Measurements from ENCODE around the gene CCDC33.

Gene CCDC33

DNA sequence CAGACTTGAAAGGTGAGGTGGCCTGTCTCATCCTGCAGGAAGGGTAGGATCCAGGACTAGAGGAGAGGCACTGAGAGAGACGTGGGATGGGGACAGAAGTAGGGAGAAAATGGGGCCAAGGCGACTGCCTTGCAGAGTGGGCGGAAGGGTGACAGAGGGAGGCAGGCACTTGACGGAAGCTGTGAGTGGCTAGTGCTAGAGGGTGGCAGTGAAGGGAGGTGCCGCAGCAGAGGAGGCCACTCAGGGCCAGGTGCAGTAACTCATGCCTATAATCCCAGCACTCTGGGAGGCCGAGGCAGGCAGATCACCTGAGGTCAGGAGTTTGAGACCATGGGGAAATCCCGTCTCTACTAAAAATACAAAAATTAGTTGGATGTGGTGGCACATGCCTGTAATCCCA, 7.3 kb downstream of the CCDC33 start:
- Histone ChIP-seq H3K9ac (ENCODE audit: low read depth in 1 of 2, low read length in 2 of 2) (no peak overlapping the region), H3K9me3 (ENCODE audit: control insufficient read depth in 2 of 2, low read length in 2 of 2) (no peaks in the 10 kb centered on the region), H3K36me3 (ENCODE audit: control insufficient read depth in 2 of 2, insufficient read depth in 2 of 2, low read length in 2 of 2) (no peaks in the 10 kb centered on the region), H3K27ac (ENCODE audit: low read depth in 2 of 2, low read length in 2 of 2) (no peak overlapping the region), H3K4me3 (ENCODE audit: low read length in 2 of 2) (no peak overlapping the region), H3K4me1 (ENCODE audit: control insufficient read depth in 2 of 2, insufficient read depth in 2 of 2, low read length in 2 of 2) (peaks cover 0 to 6% of the 10 kb centered on the region in 2 donors), H3K27me3 (ENCODE audit: control insufficient read depth in 2 of 2, insufficient read depth in 2 of 2, low read length in 2 of 2) (no peaks in the 10 kb centered on the region)

DNA sequence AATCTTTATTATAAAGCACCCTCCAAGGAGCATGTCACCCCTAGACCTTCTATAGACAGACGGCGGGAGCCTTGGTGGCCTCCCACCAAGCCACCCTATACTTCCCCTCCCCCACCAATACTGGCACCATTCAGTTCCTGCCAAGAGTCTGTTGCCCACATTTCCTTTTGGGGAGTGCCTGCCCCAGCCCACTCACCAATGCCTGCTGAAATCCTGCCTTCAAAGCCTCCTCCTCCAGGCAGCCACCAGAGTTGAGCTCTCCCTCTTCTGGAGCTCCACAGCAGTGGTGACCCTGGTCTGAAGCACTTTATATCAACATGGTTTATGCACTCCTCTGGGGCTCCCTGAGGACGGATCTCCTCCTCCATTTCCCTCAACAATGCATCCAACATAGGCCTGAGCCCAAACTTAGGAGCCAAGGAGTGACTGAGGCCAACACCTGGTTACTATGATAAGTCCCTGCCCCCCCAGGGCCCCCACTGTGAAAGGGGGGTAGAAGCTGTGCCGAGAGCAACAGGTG, 8.8 kb downstream of the CCDC33 start:
- H3K4me1 ChIP-seq (ENCODE audit: control insufficient read depth in 2 of 2, insufficient read depth in 2 of 2, low read length in 2 of 2), result peaks cover 0 to 6% of the 10 kb centered on the region in 2 donors
- no peaks in the 10 kb centered on the region for H3K27me3 ChIP-seq (ENCODE audit: control insufficient read depth in 2 of 2, insufficient read depth in 2 of 2, low read length in 2 of 2)
- H3K9me3 ChIP-seq (ENCODE audit: control insufficient read depth in 2 of 2, low read length in 2 of 2), result no peaks in the 10 kb centered on the region
- H3K9ac ChIP-seq (ENCODE audit: low read depth in 1 of 2, low read length in 2 of 2), result no peak overlapping the region
- no peak overlapping the region for H3K4me3 ChIP-seq (ENCODE audit: low read length in 2 of 2)
- no peaks in the 10 kb centered on the region for H3K36me3 ChIP-seq (ENCODE audit: control insufficient read depth in 2 of 2, insufficient read depth in 2 of 2, low read length in 2 of 2)
- no peak overlapping the region for H3K27ac ChIP-seq (ENCODE audit: low read depth in 2 of 2, low read length in 2 of 2)

- Histone ChIP-seq H3K9ac (ENCODE audit: low read depth in 1 of 2, low read length in 2 of 2) (no peak overlapping the region), H3K4me3 (ENCODE audit: low read length in 2 of 2) (no peak overlapping the region), H3K9me3 (ENCODE audit: control insufficient read depth in 2 of 2, low read length in 2 of 2) (no peaks in the 10 kb centered on the region), H3K4me1 (ENCODE audit: control insufficient read depth in 2 of 2, insufficient read depth in 2 of 2, low read length in 2 of 2) (peaks cover 0 to 2% of the 10 kb centered on the region in 2 donors), H3K27ac (ENCODE audit: low read depth in 2 of 2, low read length in 2 of 2) (no peak overlapping the region), H3K36me3 (ENCODE audit: control insufficient read depth in 2 of 2, insufficient read depth in 2 of 2, low read length in 2 of 2) (no peaks in the 10 kb centered on the region), H3K27me3 (ENCODE audit: control insufficient read depth in 2 of 2, insufficient read depth in 2 of 2, low read length in 2 of 2) (no peaks in the 10 kb centered on the region)
Measured at GRCh38 chr15:74245342-74245931, 9.3 kb downstream of the CCDC33 start.

- Histone ChIP-seq H3K36me3 (ENCODE audit: control insufficient read depth in 2 of 2, insufficient read depth in 2 of 2, low read length in 2 of 2) (no peaks in the 10 kb centered on the region), H3K9me3 (ENCODE audit: control insufficient read depth in 2 of 2, low read length in 2 of 2) (no peaks in the 10 kb centered on the region), H3K27me3 (ENCODE audit: control insufficient read depth in 2 of 2, insufficient read depth in 2 of 2, low read length in 2 of 2) (no peaks in the 10 kb centered on the region), H3K4me1 (ENCODE audit: control insufficient read depth in 2 of 2, insufficient read depth in 2 of 2, low read length in 2 of 2) (no peaks in the 10 kb centered on the region), H3K9ac (ENCODE audit: low read depth in 1 of 2, low read length in 2 of 2) (no peak overlapping the region), H3K4me3 (ENCODE audit: low read length in 2 of 2) (no peak overlapping the region), H3K27ac (ENCODE audit: low read depth in 2 of 2, low read length in 2 of 2) (no peak overlapping the region)
Measured at GRCh38 chr15:74250266-74250665, 14.1 kb downstream of the CCDC33 start.

- H3K4me1 ChIP-seq (ENCODE audit: control insufficient read depth in 2 of 2, insufficient read depth in 2 of 2, low read length in 2 of 2), result no peaks in the 10 kb centered on the region
- no peaks in the 10 kb centered on the region for H3K36me3 ChIP-seq (ENCODE audit: control insufficient read depth in 2 of 2, insufficient read depth in 2 of 2, low read length in 2 of 2)
- no peak overlapping the region for H3K27ac ChIP-seq (ENCODE audit: low read depth in 2 of 2, low read length in 2 of 2)
- no peak overlapping the region for H3K4me3 ChIP-seq (ENCODE audit: low read length in 2 of 2)
- H3K27me3 ChIP-seq (ENCODE audit: control insufficient read depth in 2 of 2, insufficient read depth in 2 of 2, low read length in 2 of 2), result no peaks in the 10 kb centered on the region
- no peaks in the 10 kb centered on the region for H3K9me3 ChIP-seq (ENCODE audit: control insufficient read depth in 2 of 2, low read length in 2 of 2)
- no peak overlapping the region for H3K9ac ChIP-seq (ENCODE audit: low read depth in 1 of 2, low read length in 2 of 2)
Measured at GRCh38 chr15:74251131-74251811, 15.1 kb downstream of the CCDC33 start.

DNA sequence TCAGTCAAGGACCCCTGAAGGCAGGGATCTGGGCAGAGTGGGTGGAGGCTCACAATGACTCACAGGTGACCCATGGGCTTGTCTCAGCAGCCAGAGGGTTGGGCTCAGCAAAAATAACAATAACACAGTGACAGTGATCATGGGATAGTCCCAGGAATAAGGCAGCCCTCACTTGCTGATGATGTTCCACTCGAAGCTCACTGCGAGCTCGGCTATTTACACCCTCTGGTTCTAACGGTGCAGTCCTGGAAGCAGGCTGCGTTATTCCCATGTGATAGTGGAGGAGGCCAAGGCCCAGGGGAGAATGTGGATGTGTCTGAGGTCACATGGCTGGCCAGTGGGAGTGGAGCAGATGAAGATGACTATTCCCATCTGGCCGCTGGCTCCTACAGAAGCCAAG, 16.2 kb downstream of the CCDC33 start:
- no peak overlapping the region for H3K4me3 ChIP-seq (ENCODE audit: low read length in 2 of 2)
- no peak overlapping the region for H3K9ac ChIP-seq (ENCODE audit: low read depth in 1 of 2, low read length in 2 of 2)
- H3K4me1 ChIP-seq (ENCODE audit: control insufficient read depth in 2 of 2, insufficient read depth in 2 of 2, low read length in 2 of 2), result no peaks in the 10 kb centered on the region
- H3K9me3 ChIP-seq (ENCODE audit: control insufficient read depth in 2 of 2, low read length in 2 of 2), result no peaks in the 10 kb centered on the region
- H3K27ac ChIP-seq (ENCODE audit: low read depth in 2 of 2, low read length in 2 of 2), result no peak overlapping the region
- no peaks in the 10 kb centered on the region for H3K36me3 ChIP-seq (ENCODE audit: control insufficient read depth in 2 of 2, insufficient read depth in 2 of 2, low read length in 2 of 2)
- no peaks in the 10 kb centered on the region for H3K27me3 ChIP-seq (ENCODE audit: control insufficient read depth in 2 of 2, insufficient read depth in 2 of 2, low read length in 2 of 2)

- Histone ChIP-seq H3K4me1 (ENCODE audit: control insufficient read depth in 2 of 2, insufficient read depth in 2 of 2, low read length in 2 of 2) (no peaks in the 10 kb centered on the region), H3K36me3 (ENCODE audit: control insufficient read depth in 2 of 2, insufficient read depth in 2 of 2, low read length in 2 of 2) (no peaks in the 10 kb centered on the region), H3K4me3 (ENCODE audit: low read length in 2 of 2) (no peak overlapping the region), H3K9ac (ENCODE audit: low read depth in 1 of 2, low read length in 2 of 2) (no peak overlapping the region), H3K9me3 (ENCODE audit: control insufficient read depth in 2 of 2, low read length in 2 of 2) (no peaks in the 10 kb centered on the region), H3K27ac (ENCODE audit: low read depth in 2 of 2, low read length in 2 of 2) (no peak overlapping the region), H3K27me3 (ENCODE audit: control insufficient read depth in 2 of 2, insufficient read depth in 2 of 2, low read length in 2 of 2) (no peaks in the 10 kb centered on the region)
Measured at GRCh38 chr15:74252721-74253120, 16.6 kb downstream of the CCDC33 start.

DNA sequence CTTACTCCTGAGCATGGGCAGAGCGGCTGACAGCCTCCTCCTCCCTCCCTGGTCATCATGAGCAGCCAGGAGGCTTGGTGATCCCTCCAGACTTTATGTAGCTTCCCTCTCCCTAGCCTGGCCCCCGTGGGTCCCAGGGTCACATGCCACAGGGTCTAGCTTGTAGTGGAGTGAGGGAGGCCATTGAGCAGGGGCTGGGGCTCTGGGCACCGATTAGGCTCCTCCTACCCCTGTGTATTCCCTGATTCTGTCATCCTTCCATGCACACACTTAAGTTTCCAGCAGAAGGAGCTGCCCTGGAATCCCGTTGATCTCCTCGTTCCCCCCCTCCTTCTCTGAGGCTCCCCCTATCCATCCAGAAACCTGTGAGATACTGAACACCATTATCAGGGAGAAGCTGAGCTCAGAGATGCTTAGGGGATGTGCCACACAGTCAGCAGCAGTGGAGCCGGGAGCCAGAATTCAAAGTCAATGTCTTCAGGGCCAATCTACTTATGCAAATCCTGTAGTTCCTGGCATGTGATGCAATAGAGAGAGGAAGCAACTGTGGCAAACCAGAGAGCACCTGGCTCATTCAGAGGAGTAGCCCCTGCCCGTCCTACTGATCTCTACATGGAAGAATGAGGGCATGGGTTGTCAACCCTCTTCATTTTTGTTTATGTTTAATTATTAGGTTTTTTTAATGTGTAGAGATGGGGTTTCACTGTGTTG, 17.2 kb downstream of the CCDC33 start:
- H3K27ac ChIP-seq (ENCODE audit: low read depth in 2 of 2, low read length in 2 of 2), result no peak overlapping the region
- no peaks in the 10 kb centered on the region for H3K9me3 ChIP-seq (ENCODE audit: control insufficient read depth in 2 of 2, low read length in 2 of 2)
- no peaks in the 10 kb centered on the region for H3K4me1 ChIP-seq (ENCODE audit: control insufficient read depth in 2 of 2, insufficient read depth in 2 of 2, low read length in 2 of 2)
- no peak overlapping the region for H3K9ac ChIP-seq (ENCODE audit: low read depth in 1 of 2, low read length in 2 of 2)
- no peaks in the 10 kb centered on the region for H3K27me3 ChIP-seq (ENCODE audit: control insufficient read depth in 2 of 2, insufficient read depth in 2 of 2, low read length in 2 of 2)
- no peaks in the 10 kb centered on the region for H3K36me3 ChIP-seq (ENCODE audit: control insufficient read depth in 2 of 2, insufficient read depth in 2 of 2, low read length in 2 of 2)
- H3K4me3 ChIP-seq (ENCODE audit: low read length in 2 of 2), result no peak overlapping the region

DNA sequence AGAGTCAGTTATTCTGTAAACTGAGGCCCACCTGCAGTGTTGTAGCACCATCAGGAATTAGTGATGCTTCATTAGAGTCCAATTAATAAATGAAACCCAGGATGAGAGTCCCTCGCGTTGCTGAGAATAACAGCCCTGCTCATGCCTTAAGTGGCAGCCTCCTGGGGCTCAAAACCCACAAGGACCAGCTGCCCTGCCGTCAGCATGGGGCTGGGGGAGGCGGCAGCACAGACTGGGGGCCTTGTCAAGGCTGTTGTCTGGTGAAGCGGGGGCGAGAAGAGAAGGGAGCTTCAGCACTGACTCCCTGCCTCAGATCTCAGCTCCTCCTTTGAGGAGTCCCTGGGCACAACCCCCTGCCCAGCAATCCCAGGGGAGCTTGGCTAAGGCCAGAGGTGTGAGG, 21.0 kb downstream of the CCDC33 start:
- Histone ChIP-seq H3K9ac (ENCODE audit: low read depth in 1 of 2, low read length in 2 of 2) (no peak overlapping the region), H3K27ac (ENCODE audit: low read depth in 2 of 2, low read length in 2 of 2) (no peak overlapping the region), H3K9me3 (ENCODE audit: control insufficient read depth in 2 of 2, low read length in 2 of 2) (no peaks in the 10 kb centered on the region), H3K36me3 (ENCODE audit: control insufficient read depth in 2 of 2, insufficient read depth in 2 of 2, low read length in 2 of 2) (no peaks in the 10 kb centered on the region), H3K27me3 (ENCODE audit: control insufficient read depth in 2 of 2, insufficient read depth in 2 of 2, low read length in 2 of 2) (peaks cover 3 to 4% of the 10 kb centered on the region in 2 donors), H3K4me3 (ENCODE audit: low read length in 2 of 2) (no peak overlapping the region), H3K4me1 (ENCODE audit: control insufficient read depth in 2 of 2, insufficient read depth in 2 of 2, low read length in 2 of 2) (no peaks in the 10 kb centered on the region)

- Histone ChIP-seq H3K9ac (ENCODE audit: low read depth in 1 of 2, low read length in 2 of 2) (no peak overlapping the region), H3K27me3 (ENCODE audit: control insufficient read depth in 2 of 2, insufficient read depth in 2 of 2, low read length in 2 of 2) (peaks cover 3 to 4% of the 10 kb centered on the region in 2 donors), H3K9me3 (ENCODE audit: control insufficient read depth in 2 of 2, low read length in 2 of 2) (no peaks in the 10 kb centered on the region), H3K4me3 (ENCODE audit: low read length in 2 of 2) (no peak overlapping the region), H3K4me1 (ENCODE audit: control insufficient read depth in 2 of 2, insufficient read depth in 2 of 2, low read length in 2 of 2) (no peaks in the 10 kb centered on the region), H3K36me3 (ENCODE audit: control insufficient read depth in 2 of 2, insufficient read depth in 2 of 2, low read length in 2 of 2) (no peaks in the 10 kb centered on the region), H3K27ac (ENCODE audit: low read depth in 2 of 2, low read length in 2 of 2) (no peak overlapping the region)
Measured at GRCh38 chr15:74257623-74258022, 21.5 kb downstream of the CCDC33 start.
